GM19397 (cell line): ENCODE results near the gene TYW1B.
"Not testable (repeated sequence)": the region's sequence is repeated elsewhere in the genome, so short reads cannot be mapped to it uniquely, and the experiment has no call there.

Source experiments
- ATAC-seq: cut with Tn5 transposase; IDR thresholded peaks from one replicate; pipeline ENCODE4 v1.9.1; 2021; ENCODE audit warnings: mild to moderate bottlenecking, moderate library complexity; ENCODE audit not compliant: unreplicated experiment

The TYW1B gene

DNA sequence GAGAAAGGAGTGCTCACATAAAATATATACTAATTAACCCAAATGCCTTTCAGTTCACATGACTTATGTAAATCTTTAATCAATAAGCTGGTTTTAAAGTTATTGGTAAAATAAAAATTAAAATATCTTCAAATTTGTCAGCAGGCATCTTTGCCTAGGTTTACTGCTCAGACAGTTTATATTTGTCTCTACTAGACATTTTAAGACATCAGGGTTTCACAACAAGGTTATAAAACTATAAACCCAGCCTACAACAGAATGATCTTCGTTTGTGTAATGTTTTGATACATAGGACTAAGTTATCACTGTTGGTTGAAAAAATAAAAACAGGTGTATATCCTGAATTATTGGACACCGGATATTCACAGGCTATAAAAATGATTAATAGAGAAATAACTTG is 67.4 kb downstream of the TYW1B start:
- no peak for ATAC-seq

DNA sequence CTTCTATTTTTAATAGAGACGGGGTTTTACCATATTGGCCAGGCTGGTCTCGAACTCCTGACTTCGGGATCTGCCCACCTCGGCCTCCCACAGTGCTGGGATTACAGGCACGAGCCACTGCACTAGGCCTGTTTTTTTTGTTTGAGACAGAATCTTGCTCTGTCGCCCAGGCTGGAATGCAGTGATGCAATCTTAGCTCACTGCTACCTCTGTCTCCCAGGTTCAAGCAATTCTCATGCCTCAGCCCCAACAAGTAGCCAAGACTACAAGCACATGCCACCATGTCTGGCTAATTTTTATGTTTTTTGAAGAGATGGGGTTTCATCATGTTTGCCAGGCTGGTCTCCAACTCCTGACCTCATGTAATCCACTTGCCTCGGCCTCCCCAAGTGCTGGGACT is 73.7 kb downstream of the TYW1B start:
- no peak for ATAC-seq

DNA sequence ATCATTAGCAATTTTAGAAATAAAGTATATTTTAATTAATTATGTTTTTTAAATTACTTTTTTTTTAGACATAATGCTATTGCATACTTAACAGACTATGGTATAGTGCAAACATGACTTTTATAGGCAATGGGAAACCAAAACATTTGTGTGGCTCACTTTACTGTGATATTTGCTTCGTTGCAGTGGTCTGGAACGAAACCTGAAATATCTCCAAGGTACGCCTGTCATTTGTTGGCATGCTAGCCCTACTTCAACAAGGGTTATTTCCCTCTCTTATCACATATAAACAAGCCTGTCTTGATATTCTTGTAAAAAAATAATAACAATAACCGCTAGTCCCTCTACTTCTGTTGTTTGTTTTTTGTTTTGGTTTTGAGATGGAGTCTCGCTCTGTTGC is 74.2 kb downstream of the TYW1B start:
- ATAC-seq: no peak

DNA sequence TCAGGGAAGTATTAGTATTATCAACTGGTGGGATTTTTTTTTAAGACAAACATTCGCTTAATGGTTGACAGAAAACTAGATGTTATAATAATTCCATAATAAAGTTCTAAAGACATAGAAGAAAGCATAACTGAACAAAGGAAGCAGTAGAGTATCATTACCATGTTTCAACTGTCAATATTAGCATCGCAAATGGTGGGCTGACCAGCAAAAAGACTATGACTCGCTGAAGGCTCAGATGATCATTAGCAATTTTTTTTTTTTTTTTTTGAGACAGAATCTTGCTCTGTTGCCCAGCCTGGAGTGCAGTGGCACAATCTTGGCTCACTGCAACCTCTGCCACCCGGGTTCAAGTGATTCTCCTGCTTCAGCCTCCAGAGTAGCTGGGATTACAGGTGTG is 74.8 kb downstream of the TYW1B start:
- ATAC-seq: not testable (repeated sequence)

DNA sequence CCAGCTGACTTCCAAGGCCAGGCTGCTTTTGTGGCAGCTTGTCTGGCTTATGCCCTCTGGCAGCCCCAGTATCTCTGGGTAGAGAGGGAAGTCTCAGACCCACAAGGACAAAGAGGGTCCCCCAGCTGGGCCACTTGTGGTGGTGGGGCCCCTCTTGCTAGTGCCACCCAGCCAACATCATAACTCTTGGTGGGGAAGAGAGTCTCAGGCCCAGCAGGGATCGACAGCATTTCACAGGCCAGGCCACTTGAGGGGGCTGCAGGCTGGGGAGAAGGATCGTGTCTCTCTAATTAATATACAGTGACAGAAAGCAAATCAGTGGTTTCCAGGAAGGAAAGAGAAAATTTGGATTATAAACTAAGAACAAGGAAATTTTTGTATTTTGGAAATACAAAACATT is 76.0 kb downstream of the TYW1B start:
- ATAC-seq: no peak

DNA sequence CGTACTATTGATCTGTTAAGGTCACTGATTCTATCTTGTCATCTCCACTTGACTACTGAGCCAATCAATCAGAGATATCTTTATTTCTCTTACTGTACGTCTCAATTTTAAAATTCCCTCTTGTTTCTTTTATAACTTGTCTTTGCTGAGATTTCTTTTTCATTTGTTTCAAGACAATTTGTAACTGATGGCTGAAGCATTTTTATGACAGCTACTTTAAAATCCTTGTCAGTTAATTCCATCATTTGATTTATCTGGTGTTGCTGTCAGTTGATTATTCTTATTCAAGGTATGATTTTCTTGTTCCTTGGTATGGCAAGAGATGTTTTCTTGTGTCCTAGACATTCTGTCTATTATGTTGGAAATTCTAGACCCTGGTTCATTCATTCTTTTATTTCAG is 76.6 kb downstream of the TYW1B start:
- no peak for ATAC-seq

DNA sequence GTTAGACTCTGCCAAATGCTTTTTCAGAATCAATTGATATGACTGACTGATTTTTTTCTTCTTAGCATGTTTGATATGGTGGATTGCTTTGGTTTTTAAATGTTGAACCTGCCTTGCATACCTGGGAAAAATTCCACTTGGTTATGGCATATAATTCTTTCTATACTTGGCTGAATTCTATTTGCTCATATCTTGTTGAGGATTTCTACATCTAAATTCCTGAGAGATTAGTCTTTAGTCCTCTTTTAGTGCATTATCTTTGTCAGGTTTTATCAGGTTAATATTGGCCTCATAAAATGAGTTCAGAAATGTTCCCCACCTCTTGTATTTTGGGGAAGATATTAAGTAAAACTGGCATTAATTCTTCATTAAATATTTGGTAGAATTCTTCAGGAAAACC is 79.4 kb downstream of the TYW1B start:
- not testable (repeated sequence) for ATAC-seq

DNA sequence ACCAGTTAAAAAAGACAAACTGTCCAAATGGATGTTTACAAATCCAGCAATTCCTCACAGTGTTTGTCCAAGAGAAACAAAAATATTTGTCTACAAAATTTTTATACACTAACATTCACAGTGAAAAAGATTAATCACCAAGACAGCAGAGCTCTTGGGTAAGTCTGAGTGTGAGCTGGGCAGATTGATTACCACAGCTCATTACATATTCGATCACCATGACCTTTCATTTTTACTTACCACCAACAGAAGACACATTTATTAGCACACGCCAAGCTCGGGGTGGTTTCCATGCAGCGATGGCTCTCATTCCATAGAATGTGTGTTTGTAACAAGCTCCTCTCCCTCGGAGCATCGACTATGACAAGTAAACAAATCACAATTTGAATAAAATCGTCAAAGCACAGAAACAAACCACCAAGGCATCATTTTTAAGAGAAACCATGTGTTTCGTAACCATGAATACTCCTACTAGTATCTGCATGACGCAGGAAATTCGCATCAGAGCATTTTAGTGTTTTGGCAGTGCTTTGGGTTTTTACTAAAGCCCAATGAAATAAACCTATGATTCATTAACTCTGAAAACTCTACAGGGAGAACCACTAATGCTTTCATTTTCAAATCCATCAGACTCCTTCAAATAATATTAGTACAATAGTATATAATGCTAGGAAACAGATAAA is 83.6 kb downstream of the TYW1B start:
- not testable (repeated sequence) for ATAC-seq

DNA sequence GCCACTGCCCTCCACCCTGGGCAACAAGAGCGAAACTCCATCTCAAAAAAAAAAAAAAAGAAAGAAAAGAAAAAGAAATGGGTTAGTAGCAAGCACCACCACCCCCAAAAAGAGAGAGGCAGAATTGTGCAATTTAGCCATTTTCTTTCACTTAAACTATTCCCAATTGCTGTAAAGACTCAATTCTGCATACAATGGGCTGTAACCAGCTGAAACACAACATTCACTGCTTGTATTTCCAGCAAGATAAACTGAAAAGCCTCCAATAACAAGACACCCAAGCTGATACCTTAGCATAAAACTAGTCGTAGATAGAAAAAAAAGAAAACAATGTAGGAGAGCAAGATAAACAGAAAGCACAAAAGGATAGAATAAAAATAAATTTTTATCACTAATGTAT is 84.2 kb downstream of the TYW1B start:
- ATAC-seq: not testable (repeated sequence)

DNA sequence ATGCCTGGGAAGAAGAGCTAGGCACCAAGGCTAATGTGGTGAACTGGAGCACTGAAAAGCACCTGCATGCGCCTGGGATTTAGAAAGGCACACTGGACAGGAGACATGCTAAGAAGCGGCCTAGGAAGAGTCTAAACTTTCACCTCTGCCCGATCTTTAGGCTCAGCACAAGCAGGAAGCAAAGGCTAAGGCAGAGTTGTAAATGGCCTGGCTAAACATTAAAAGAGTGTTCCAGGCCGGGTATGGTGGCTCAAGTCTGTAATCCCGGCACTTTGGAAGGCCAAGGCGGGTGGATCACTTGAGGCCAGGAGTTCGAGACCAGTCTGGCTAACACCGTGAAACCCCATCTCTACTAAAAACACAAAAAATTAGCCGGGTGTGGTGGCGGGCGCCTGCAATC is 88.3 kb downstream of the TYW1B start:
- not testable (repeated sequence) for ATAC-seq

DNA sequence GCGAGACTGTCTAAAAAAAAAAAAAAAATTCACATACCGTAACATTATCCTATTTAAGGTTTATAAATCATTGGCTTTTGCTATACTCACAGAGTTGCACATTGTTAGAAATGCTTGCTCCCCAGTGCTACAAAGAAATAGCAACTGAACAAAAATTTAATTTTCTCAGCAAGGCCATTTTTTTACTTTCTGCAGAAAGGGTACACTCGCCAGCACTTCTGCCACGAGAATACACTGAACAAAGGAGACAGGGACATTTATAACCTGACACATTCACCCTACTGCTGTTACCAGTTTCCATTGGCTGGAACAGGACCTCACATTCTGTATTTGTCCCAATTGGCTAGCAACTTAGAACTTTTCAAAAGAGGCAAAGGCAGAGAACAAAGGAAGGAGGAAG is 92.1 kb downstream of the TYW1B start:
- ATAC-seq: not testable (repeated sequence)

DNA sequence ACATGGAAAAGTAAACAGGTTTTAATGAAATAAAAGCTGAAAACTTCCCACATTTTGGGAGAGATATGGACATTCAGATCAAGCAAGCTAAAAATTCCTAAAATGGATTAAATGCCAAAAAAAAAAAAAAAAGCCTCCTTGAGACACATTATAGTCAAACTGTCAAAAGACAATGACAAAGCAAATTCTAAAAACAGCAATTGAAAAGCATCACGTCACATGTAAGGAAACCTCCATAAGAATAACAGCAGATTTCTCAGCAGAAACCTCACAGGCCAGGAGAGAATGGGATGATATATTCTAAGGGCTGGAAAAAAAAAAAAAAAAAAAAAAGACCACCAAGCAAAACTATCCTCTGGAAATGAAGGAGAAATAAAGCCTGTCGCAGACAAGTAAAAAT is 97.2 kb downstream of the TYW1B start:
- ATAC-seq: not testable (repeated sequence)

DNA sequence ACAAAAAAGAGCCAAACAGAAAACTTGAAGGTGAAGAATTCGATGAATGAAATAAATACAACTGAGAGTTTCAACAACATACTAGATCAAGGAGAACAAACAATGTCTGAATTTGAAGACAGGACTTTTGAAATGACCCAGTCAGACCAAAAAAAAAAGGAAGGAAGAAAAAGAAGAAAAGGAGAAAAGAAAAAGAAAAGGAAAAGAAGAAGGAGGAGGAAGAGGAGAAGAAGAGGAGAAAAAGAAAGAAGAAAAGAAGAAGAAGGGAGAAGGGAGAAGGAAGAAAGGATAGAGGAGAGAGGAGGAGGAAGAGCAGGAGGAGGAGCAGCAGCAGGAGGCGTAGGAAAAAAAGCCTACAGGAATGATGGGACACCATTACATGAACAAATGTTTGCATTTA is 97.6 kb downstream of the TYW1B start:
- not testable (repeated sequence) for ATAC-seq

DNA sequence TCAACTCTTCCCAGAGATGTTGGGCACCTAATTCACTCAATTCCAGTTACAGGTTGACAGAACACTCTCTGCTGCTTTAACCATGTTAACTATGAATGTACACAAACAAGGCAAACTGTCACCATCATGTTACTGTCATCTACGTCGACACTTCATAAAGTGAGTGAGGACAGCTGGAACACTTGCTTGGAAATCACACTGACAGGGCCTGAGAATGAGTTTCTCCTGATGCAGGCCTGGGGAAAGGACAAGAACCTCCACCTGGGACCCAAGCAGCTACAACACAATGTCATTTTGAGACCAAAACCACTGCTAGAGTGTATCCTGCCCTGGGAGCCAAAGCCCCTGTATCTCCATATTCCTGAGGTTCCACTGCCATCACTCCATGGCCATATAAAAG is 98.9 kb downstream of the TYW1B start:
- not testable (repeated sequence) for ATAC-seq

DNA sequence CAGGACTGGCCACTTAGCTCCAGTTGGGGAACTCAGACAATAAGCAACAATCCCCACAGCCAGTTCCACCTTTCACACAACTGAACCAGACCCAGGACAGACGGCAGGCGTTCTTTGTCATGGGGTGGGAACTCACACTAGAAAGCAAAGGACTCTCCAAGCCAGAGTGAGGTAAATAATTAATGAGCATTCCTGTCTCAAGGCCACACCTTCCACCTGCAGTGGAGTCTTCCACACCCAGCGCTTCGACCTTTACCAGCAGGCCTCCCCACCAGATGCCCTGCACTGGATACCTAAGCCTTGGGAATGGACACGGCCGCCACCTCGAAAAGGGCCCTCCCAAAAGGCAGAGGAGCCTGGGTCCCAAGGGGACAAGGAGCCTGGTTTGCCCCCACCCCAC is 105.3 kb downstream of the TYW1B start:
- not testable (repeated sequence) for ATAC-seq

DNA sequence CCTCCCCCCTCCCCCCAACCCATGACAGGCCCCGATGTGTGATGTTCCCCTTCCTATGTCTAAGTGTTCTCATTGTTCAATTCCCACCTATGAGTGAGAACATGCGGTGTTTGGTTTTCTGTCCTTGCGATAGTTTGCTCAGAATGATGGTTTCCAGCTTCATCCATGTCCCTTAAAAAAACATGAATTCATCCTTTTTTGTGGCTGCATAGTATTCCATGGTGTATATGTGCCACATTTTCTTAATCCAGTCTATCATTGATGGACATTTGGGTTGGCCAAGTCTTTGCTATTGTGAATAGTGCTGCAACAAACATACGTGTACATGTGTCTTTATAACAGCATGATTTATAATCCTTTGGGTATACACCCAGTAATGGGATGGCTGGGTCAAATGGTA is 107.1 kb downstream of the TYW1B start:
- not testable (repeated sequence) for ATAC-seq

DNA sequence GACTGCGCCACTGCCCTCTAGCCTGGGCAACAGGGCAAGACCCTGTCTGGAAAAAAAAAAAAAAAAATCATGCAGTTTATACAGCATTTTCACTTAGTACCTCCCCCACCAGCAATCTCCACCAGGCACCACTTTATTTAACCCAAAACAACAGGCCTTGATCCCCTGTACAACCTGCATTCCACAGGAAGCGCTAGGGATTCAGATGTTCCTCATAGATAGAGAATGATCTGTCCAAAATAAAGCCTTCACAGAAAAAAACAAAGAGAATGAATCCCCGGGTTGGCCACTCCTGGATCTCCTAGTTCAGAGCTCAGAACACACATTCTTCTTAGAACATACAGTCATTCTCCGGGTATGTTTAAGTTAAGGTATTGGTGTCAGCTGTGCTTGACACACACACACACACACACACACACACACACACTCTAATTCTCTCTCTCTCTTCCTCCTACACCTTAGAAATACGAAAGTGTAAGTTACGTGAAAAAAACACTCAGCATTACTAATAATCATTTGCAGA is 110.7 kb downstream of the TYW1B start:
- not testable (repeated sequence) for ATAC-seq

DNA sequence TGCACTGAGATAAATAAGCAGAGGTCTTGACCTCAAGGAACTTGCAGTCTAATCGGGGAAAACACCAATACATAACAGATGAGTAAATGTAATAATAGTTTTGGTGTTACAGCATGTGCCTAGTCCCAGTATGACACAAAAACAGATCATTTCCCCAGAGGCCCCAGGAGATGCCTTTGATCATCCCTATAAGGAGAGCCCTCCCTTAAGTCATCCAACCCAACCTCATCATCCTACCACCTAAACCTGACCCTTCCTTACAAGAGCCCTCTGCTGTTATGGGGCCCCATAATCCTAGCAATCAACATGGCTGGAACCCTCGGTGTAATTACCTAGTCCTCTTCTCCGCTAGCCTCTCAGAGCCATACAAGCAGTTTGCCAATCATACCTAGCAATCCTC is 116.1 kb downstream of the TYW1B start:
- not testable (repeated sequence) for ATAC-seq

DNA sequence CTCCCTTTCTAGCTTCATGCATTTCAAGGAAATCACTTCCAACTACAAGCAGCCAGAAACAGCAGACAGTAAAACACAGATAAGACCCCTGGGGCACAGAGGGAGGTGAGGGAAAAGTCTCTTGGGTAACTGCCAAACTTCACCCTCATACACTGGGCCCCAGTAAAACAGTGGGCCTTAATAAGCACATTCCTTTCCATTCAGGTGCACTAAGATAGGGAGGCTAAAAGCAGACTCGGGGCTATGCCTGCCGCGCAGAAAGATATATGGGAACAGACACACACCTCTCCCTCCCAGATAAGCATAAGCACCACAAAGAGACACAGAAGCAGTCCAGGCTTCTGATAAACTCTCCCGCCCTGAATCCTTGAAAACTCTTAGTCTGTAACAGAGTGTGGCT is 117.0 kb downstream of the TYW1B start:
- no peak for ATAC-seq

DNA sequence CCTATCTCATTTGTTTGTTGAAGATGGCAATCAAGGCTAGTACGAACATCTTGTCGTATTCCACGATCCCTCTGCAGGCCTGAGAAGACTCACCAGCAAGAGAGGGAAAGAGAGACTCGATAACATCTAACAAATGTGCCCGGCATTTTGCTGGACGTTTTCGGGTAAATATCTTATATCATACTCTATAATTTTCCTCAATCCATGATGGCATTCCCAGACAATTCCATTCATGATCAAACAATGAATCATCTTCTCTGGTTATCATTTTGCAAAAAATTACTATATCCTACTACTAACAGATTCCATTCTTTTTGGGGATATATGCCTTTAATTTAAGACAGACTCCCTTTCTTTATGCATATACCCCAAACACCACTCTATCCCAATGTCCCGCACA is 118.1 kb downstream of the TYW1B start:
- ATAC-seq: no peak

DNA sequence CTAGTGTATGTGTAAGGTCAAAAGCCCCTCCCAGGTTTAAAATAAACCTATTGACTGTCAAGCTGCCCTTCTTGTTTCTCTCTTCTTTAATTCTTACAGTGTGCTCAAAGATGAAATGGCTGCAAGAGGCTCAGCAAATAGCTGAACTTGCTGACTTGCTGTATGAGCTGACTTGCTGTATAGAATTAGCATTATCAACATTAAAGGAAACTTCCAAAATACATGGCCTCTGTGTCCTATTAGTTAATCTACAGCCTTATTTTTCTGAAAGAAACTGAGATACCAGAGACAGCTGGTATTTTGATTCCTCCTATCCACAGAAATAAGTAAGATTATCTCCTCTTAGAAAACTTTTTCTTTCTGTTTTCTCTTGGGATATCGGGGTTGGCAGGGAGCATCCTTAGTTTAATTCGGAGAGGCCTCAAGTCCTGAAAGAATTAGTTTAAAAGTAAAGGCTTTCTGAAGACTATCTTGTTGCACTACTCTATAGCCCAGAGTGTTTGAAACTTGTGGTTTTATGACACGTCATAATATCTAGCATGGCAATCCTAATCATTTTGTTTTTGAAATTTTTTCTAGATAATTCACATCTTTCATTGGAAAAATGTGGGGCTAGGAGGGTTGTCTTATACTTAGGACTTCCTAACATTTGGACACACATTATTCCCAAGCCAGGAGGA is 119.5 kb downstream of the TYW1B start:
- ATAC-seq: not testable (repeated sequence)

DNA sequence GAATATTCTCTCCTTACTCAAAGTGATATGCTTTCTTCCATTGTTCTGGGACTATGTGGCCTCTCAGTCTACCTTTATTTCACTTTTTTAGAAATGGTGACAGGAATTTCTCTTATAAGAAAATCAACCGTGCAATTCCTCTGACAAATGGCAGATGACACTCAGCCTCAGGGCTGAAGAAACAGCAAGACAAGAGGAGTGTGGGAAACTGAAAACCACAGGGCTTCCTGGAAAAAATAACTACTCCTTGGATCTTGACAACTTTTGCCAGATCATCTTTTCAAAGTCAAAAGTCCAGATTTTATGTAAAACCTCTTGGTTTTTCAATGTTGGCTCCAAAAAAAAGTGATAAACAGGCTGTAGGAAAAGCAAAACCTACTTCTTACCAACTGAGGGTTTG is 121.5 kb downstream of the TYW1B start:
- ATAC-seq: no peak
